ENCODE measurements around the gene GPR176.

DNA sequence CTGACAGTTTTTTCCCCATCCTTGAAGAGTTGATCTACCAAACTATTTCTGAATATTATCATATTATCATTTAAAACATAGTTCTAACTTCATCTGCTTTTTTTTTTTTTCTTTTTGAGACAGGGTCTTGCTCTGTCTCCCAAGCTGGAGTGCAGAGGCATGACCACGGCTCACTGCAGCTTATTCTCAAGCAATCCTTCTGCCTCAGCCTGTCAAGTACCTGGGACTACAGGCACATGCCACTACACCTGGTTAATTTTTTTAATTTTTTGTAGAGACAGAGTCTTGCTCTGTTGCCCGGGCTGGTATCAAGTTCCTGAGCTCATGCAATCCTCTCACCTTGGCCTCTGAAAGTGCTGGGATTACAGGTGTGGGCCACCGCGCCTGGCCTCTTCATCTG is 15.2 kb upstream of the GPR176 start:
- TF ChIP-seq, protein P1, sequence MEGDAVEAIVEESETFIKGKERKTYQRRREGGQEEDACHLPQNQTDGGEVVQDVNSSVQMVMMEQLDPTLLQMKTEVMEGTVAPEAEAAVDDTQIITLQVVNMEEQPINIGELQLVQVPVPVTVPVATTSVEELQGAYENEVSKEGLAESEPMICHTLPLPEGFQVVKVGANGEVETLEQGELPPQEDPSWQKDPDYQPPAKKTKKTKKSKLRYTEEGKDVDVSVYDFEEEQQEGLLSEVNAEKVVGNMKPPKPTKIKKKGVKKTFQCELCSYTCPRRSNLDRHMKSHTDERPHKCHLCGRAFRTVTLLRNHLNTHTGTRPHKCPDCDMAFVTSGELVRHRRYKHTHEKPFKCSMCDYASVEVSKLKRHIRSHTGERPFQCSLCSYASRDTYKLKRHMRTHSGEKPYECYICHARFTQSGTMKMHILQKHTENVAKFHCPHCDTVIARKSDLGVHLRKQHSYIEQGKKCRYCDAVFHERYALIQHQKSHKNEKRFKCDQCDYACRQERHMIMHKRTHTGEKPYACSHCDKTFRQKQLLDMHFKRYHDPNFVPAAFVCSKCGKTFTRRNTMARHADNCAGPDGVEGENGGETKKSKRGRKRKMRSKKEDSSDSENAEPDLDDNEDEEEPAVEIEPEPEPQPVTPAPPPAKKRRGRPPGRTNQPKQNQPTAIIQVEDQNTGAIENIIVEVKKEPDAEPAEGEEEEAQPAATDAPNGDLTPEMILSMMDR (IDR thresholded peaks at IDR 0.05): no peak
- TF ChIP-seq EP300 (IDR thresholded peaks at IDR 0.05): no peak

Data from sigmoid colon (tissue), 4 donors.